Liver (tissue), 9 donors: ENCODE measurements around the gene ZNF770. TPM values are rescaled to one million over a fixed set of nuclear protein-coding genes. Genes with fewer than 3 reads are reported as not detected.
"Not testable (repeated sequence)": the region's sequence is repeated elsewhere in the genome, so short reads cannot be mapped to it uniquely, and the experiment has no call there.

ENCODE experiments used
- DNase-seq: peaks from one replicate; pipeline ENCODE4 v3.0.0-alpha.2; 2017; ENCODE audit warnings: low spot score
- H3K27ac ChIP-seq, 2 donors: one replicate each; pipeline ENCODE4 v1.7.0; 2013; ENCODE audit warnings: inconsistent platforms in 2 of 2, low read length in 2 of 2, control low read depth in 1 of 2, low read depth in 1 of 2, mild to moderate bottlenecking in 1 of 2
- H3K27me3 ChIP-seq, 4 donors: one replicate each; pipeline versions ENCODE4 v1.6.1 to v1.7.0; 2013; ENCODE audit warnings: low read length in 3 of 4, inconsistent platforms in 1 of 4, mild to moderate bottlenecking in 1 of 4, moderate library complexity in 1 of 4; ENCODE audit not compliant: control insufficient read depth in 4 of 4, insufficient read depth in 4 of 4
- H3K36me3 ChIP-seq, 4 donors: one replicate each; pipeline versions ENCODE4 v1.6.1 to v1.7.0; 2013; ENCODE audit warnings: low read length in 3 of 4, mild to moderate bottlenecking in 3 of 4, low read depth in 1 of 4, moderate library complexity in 1 of 4; ENCODE audit not compliant: control insufficient read depth in 4 of 4, insufficient read depth in 3 of 4
- H3K4me1 ChIP-seq, 4 donors: one replicate each; pipeline versions ENCODE4 v1.6.1 to v1.7.0; 2013; ENCODE audit warnings: low read length in 3 of 4, mild to moderate bottlenecking in 3 of 4, moderate library complexity in 1 of 4; ENCODE audit not compliant: control insufficient read depth in 4 of 4, insufficient read depth in 4 of 4
- H3K4me3 ChIP-seq, 3 donors: one replicate each; pipeline versions ENCODE4 v1.6.1 to v1.7.0; 2013; ENCODE audit warnings: low read length in 3 of 3, control low read depth in 1 of 3, low read depth in 1 of 3, mild to moderate bottlenecking in 1 of 3
- H3K9ac ChIP-seq, 2 donors: one replicate each; pipeline ENCODE4 v1.7.0; 2013; ENCODE audit warnings: low read length in 2 of 2, mild to moderate bottlenecking in 2 of 2, moderate library complexity in 2 of 2, control low read depth in 1 of 2, low read depth in 1 of 2
- H3K9me3 ChIP-seq, 4 donors: one replicate each; pipeline versions ENCODE4 v1.6.1 to v1.7.0; 2013; ENCODE audit warnings: low read length in 3 of 4; ENCODE audit not compliant: control insufficient read depth in 4 of 4
- ATF3 ChIP-seq: IDR thresholded peaks from 2 replicates; pipeline ENCODE4 v1.6.1; 2016; ENCODE audit warnings: antibody characterized with exemption
- CTCF ChIP-seq: fragments of 150-350 bp; IDR thresholded peaks from 2 replicates; pipeline ENCODE4 v1.5.1; 2017; ENCODE audit warnings: improper control_type of control experiment, low read depth, low read length; ENCODE audit not compliant: missing input control
- EGR1 ChIP-seq, 2 donors: IDR thresholded peaks; 2 replicates each; pipeline ENCODE4 v1.6.1; 2016 to 2018; ENCODE audit warnings: antibody characterized with exemption in 2 of 2, low read depth in 2 of 2
- FOXA1 ChIP-seq: IDR thresholded peaks from 2 replicates; pipeline ENCODE4 v1.6.1; 2016; ENCODE audit warnings: antibody characterized with exemption
- FOXA2 ChIP-seq: IDR thresholded peaks from 2 replicates; pipeline ENCODE4 v1.6.1; 2016; ENCODE audit warnings: antibody characterized with exemption
- GABPA ChIP-seq, 2 donors: IDR thresholded peaks in 1 of 2; conservative IDR thresholded peaks in 1 of 2; 2 replicates each; pipeline ENCODE4 v1.6.1; 2016; ENCODE audit warnings: antibody characterized with exemption in 2 of 2, mild to moderate bottlenecking in 1 of 2, moderate library complexity in 1 of 2
- HNF4A ChIP-seq, 2 donors: conservative IDR thresholded peaks; 2 replicates each; pipeline ENCODE4 v1.6.1; 2016; ENCODE audit warnings: antibody characterized with exemption in 2 of 2, mild to moderate bottlenecking in 2 of 2
- HNF4G ChIP-seq: IDR thresholded peaks from 2 replicates; pipeline ENCODE4 v1.6.1; 2016; ENCODE audit warnings: antibody characterized with exemption
- JUND ChIP-seq, 2 donors: IDR thresholded peaks; 2 replicates each; pipeline ENCODE4 v1.6.1; 2016; ENCODE audit warnings: antibody characterized with exemption in 2 of 2
- MAX ChIP-seq: IDR thresholded peaks from 2 replicates; pipeline ENCODE4 v1.6.1; 2016; ENCODE audit warnings: antibody characterized with exemption
- NR2F2 ChIP-seq: IDR thresholded peaks from 2 replicates; pipeline ENCODE4 v1.6.1; 2016; ENCODE audit warnings: antibody characterized with exemption
- RAD21 ChIP-seq, 2 donors: IDR thresholded peaks; 2 replicates each; pipeline ENCODE4 v1.6.1; 2016; ENCODE audit warnings: antibody characterized with exemption in 2 of 2, mild to moderate bottlenecking in 2 of 2
- REST ChIP-seq: IDR thresholded peaks from 2 replicates; pipeline ENCODE4 v1.6.1; 2016; ENCODE audit warnings: antibody characterized with exemption, mild to moderate bottlenecking
- RXRA ChIP-seq, 2 donors: IDR thresholded peaks; 2 replicates each; pipeline ENCODE4 v1.6.1; 2017 to 2018; ENCODE audit warnings: antibody characterized with exemption in 2 of 2, mild to moderate bottlenecking in 1 of 2
- SP1 ChIP-seq: IDR thresholded peaks from 2 replicates; pipeline ENCODE4 v1.6.1; 2018; ENCODE audit warnings: antibody characterized with exemption, mild to moderate bottlenecking
- TAF1 ChIP-seq: conservative IDR thresholded peaks from 2 replicates; pipeline ENCODE4 v1.6.1; 2016; ENCODE audit warnings: antibody characterized with exemption, mild to moderate bottlenecking
- YY1 ChIP-seq: IDR thresholded peaks from 2 replicates; pipeline ENCODE4 v1.6.1; 2016; ENCODE audit warnings: antibody characterized with exemption, mild to moderate bottlenecking
- ZBTB33 ChIP-seq: IDR thresholded peaks from 2 replicates; pipeline ENCODE4 v1.6.1; 2016; ENCODE audit warnings: antibody characterized with exemption
- WGBS: extraction: QIAGEN DNeasy Blood & Tissue Kit; methylation state at CpG from one replicate; pipeline ENCODE4 v1.1.7; 2013; 5-methylcytosine and 5-hydroxymethylcytosine counted together
- polyA plus RNA-seq, 2 donors: library from polyadenylated mRNA; stranded (reverse) in 1 of 2; unstranded in 1 of 2; fragments of 200-250 nt in 1 of 2; fragments of >200 nt in 1 of 2; fragmentation: Nextera tagmentation in 1 of 2; extraction: Ambion mirVana in 1 of 2; gene quantifications; one replicate each; pipeline versions ENCODE4 v1.2.1 to v1.2.3, GENCODE V29; 2013 to 2015
- total RNA-seq, 2 donors: library from RNA; depleted of rRNA; stranded (reverse); fragments of >200 nt; gene quantifications; one replicate each; pipeline ENCODE4 v1.2.3, GENCODE V29; 2014
- donor health status: healthy.
- donor health status: healthy.
- donor health status: healthy.
- donor health status: healthy.
- donor health status: healthy.

The ZNF770 gene
- total and polyA plus RNA-seq, 4 donors, result 9.3 to 74.4 (median 28.5) TPM

GRCh38 chr15:34973512-34973911 is 14.6 kb downstream of the ZNF770 start:
- no peak for DNase-seq
- no peak overlapping the region for H3K27ac ChIP-seq
- no peaks in the 10 kb centered on the region for H3K9me3 ChIP-seq
- TF ChIP-seq HNF4A (conservative IDR thresholded peaks at IDR 0.05), result no peak
- no peak for TF ChIP-seq REST
- H3K9ac ChIP-seq, result no peak overlapping the region
- peaks cover 1 to 9% (median 5%) of the 10 kb centered on the region in 4 donors for H3K4me1 ChIP-seq
- no peaks in the 10 kb centered on the region for H3K27me3 ChIP-seq
- H3K36me3 ChIP-seq, result peaks cover 0 to 3% (median 2%) of the 10 kb centered on the region in 4 donors
- WGBS, result 82% methylated on average over 2 of the region's 2 CpGs
- no peak overlapping the region for H3K4me3 ChIP-seq

GRCh38 chr15:34970098-34970643 is 17.9 kb downstream of the ZNF770 start:
- peak overlapping the region in 1 of 2 donors; percentile 48 for H3K9ac ChIP-seq
- not testable (repeated sequence) for DNase-seq, H3K9me3 ChIP-seq, H3K36me3 ChIP-seq, H3K27me3 ChIP-seq, H3K27ac ChIP-seq
- WGBS, result 69% methylated on average over 21 of the region's 21 CpGs
- peak overlapping the region; percentile 83 to 100 (median 97) for H3K4me3 ChIP-seq
- H3K4me1 ChIP-seq, result peaks cover 1 to 21% (median 14%) of the 10 kb centered on the region in 4 donors

- Histone ChIP-seq H3K9ac (peak within 1 kb of the TSS; percentile 88 to 96), H3K27ac (peak within 1 kb of the TSS; percentile 60 to 88)
- WGBS, result under 1% methylated on average over 44 of the region's 44 CpGs
- TF ChIP-seq HNF4G (peak; percentile 46), ATF3 (no peak), NR2F2 (peak; percentile 89), TAF1 (peak; percentile 98), RXRA (IDR thresholded peaks at IDR 0.05) (peak; percentile 77 to 81), SP1 (peak; percentile 77), EGR1 (IDR thresholded peaks at IDR 0.05; ENCODE audit: low read depth in 2 of 2) (peak; percentile 30 to 51), GABPA (IDR thresholded peaks at IDR 0.05 in 1 of 2, conservative IDR thresholded peaks at IDR 0.05 in 1 of 2) (peak; percentile 99), YY1 (peak; percentile 95), HNF4A (conservative IDR thresholded peaks at IDR 0.05) (peak; percentile 35 to 44), CTCF (peak; percentile 84), JUND (IDR thresholded peaks at IDR 0.05) (no peak), FOXA1 (peak; percentile 41), MAX (peak; percentile 91), RAD21 (IDR thresholded peaks at IDR 0.05) (peak; percentile 63 to 76), FOXA2 (peak; percentile 48), ZBTB33 (peak; percentile 64)
Observed at GRCh38 chr15:34969340-34970097, 18.6 kb downstream of the ZNF770 start, which contains the start of gene AQR. Gene AQR (minus strand): TSS chr15:34969742. CDS start chr15:34969613, 129 bp downstream.

More at GRCh38 chr15:34969340-34970097, 18.6 kb downstream of the ZNF770 start, which contains the start of gene AQR:
- H3K9me3 ChIP-seq, result no peaks in the 10 kb centered on the region
- H3K36me3 ChIP-seq, result no peaks in the 10 kb centered on the region
- H3K27me3 ChIP-seq, result no peaks in the 10 kb centered on the region
- peak within 1 kb of the TSS; percentile 83 to 100 (median 97) for H3K4me3 ChIP-seq
- H3K4me1 ChIP-seq, result peaks cover 1 to 21% (median 14%) of the 10 kb centered on the region in 4 donors
- DNase-seq, result peak; percentile 89
